ENCODE results near the gene ARHGEF1.
A peak's percentile ranks its signal among the peaks of the same experiment; 100 is the strongest.

The ARHGEF1 gene

GRCh38 chr19:41882568-41883462 is at the start of gene ARHGEF1:
Gene ARHGEF1, plus strand, starts transcription at chr19:41883184. Its CDS starts 4,899 bp downstream, at chr19:41888083.
- no peak for DNase-seq (ENCODE audit: low spot score)

- no peak for DNase-seq (ENCODE audit: low spot score)
Observed at GRCh38 chr19:41837981-41838708, 44.8 kb upstream of the ARHGEF1 start.

- DNase-seq (ENCODE audit: low spot score): no peak
Observed at GRCh38 chr19:41839211-41839610, 43.8 kb upstream of the ARHGEF1 start.

GRCh38 chr19:41843371-41843770 is 39.6 kb upstream of the ARHGEF1 start:
- DNase-seq (ENCODE audit: low spot score): no peak

GRCh38 chr19:41844601-41845000 is 38.4 kb upstream of the ARHGEF1 start, which contains the start of gene LYPD4:
Gene LYPD4, minus strand, starts transcription at chr19:41844683. Its CDS starts 5,398 bp downstream, at chr19:41839285.
- no peak for DNase-seq (ENCODE audit: low spot score)

- no peak for DNase-seq (ENCODE audit: low spot score)
Observed at GRCh38 chr19:41845001-41845050, 38.2 kb upstream of the ARHGEF1 start, which contains the start of gene DMRTC2. Gene DMRTC2, plus strand, starts transcription at chr19:41845042. Its CDS starts 2,387 bp downstream, at chr19:41847429.

GRCh38 chr19:41845051-41845590 is 37.9 kb upstream of the ARHGEF1 start:
- no peak for DNase-seq (ENCODE audit: low spot score)

- DNase-seq (ENCODE audit: low spot score): no peak
Observed at GRCh38 chr19:41847351-41848105, 35.5 kb upstream of the ARHGEF1 start.

- DNase-seq (ENCODE audit: low spot score): no peak
Observed at GRCh38 chr19:41848666-41849065, 34.3 kb upstream of the ARHGEF1 start.

GRCh38 chr19:41849067-41849466 is 33.9 kb upstream of the ARHGEF1 start:
- no peak for DNase-seq (ENCODE audit: low spot score)

- no peak for DNase-seq (ENCODE audit: low spot score)
Observed at GRCh38 chr19:41850381-41850780, 32.6 kb upstream of the ARHGEF1 start.

GRCh38 chr19:41851456-41851855 is 31.5 kb upstream of the ARHGEF1 start:
- no peak for DNase-seq (ENCODE audit: low spot score)

GRCh38 chr19:41853344-41853743 is 29.6 kb upstream of the ARHGEF1 start:
- no peak for DNase-seq (ENCODE audit: low spot score)

- no peak for DNase-seq (ENCODE audit: low spot score)
Observed at GRCh38 chr19:41853768-41854167, 29.2 kb upstream of the ARHGEF1 start.

- DNase-seq (ENCODE audit: low spot score): no peak
Observed at GRCh38 chr19:41859213-41859617, 23.8 kb upstream of the ARHGEF1 start.

- peak; percentile 98 for DNase-seq (ENCODE audit: low spot score)
Observed at GRCh38 chr19:41859618-41860418, 23.2 kb upstream of the ARHGEF1 start, which contains the start of gene RPS19. Gene RPS19, plus strand, starts transcription at chr19:41860255. Its CDS starts 520 bp downstream, at chr19:41860775.

GRCh38 chr19:41860419-41861115 is 22.4 kb upstream of the ARHGEF1 start:
- DNase-seq (ENCODE audit: low spot score): no peak

GRCh38 chr19:41861116-41861768 is 21.7 kb upstream of the ARHGEF1 start:
- no peak for DNase-seq (ENCODE audit: low spot score)

- DNase-seq (ENCODE audit: low spot score): no peak
Observed at GRCh38 chr19:41861846-41862245, 21.1 kb upstream of the ARHGEF1 start.

- no peak for DNase-seq (ENCODE audit: low spot score)
Observed at GRCh38 chr19:41862445-41862986, 20.5 kb upstream of the ARHGEF1 start.

Measured in LoVo (cell line).